GM21576 (cell line): Measurements from ENCODE around the gene PIK3IP1.

Experiments
- ATAC-seq: cut with Tn5 transposase; IDR thresholded peaks from one replicate; pipeline ENCODE4 v1.9.1; 2021; ENCODE audit warnings: mild to moderate bottlenecking, moderate library complexity; ENCODE audit not compliant: unreplicated experiment

Gene PIK3IP1

DNA sequence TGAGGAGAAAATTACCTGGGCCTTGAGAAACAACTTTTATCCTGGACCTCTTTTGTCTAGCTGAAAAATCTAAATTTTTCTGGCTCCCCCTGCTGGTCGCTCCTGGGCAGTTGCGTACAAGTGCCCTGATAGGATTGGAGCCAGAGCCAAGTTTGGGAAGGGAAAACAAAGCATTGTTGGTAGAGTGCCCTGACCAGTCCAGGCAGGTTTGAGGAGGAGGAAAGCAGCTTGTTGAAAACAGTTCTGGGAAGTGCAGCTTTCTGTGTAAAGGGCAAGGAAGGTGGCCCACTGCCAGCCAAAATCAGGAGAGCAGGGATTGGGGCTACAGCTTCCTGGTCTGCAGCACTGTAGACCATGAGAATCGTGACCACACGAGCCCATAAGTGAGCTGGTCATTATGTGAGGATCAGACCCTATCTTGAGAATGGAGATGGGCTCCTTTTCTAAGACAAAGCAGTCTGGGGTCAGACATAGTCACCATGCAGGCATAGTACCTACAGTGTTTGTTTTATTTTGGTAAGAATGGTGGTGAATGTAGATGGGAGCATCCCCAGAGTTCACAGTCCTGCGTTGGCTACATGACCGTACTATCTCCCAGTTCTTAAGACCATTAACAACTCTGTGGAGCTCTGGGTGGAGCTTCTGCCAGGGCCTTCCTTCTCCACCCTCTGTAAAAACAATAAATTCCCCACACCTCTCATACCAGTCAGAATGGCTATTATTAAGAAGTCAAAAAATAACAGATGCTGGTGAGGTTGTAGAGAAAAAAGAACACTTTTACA, 21.3 kb upstream of the PIK3IP1 start:
- ATAC-seq: no peak

DNA sequence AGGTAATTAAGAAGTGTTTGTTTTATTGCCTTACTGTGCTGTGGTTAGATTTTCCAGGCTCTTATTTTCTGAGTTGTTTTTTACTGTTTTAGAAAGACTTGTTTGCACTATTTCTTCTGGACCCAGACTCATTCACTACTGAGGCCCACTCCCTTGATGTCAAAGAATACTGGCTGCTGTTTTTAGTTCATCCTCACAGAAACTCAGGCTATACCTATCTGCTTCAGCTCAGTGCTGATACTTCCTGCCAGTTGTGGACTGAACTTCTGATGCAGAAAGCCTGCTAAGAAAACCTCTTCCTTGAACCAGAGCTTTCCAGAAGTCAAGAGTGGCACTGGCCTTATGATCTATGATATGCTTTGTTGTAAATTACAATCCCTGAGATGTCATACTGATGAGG, 15.9 kb upstream of the PIK3IP1 start:
- no peak for ATAC-seq

- ATAC-seq: no peak
Observed at GRCh38 chr22:31305194-31305593, 12.9 kb upstream of the PIK3IP1 start.

GRCh38 chr22:31302537-31302936, 10.2 kb upstream of the PIK3IP1 start:
- no peak for ATAC-seq

- no peak for ATAC-seq
Observed at GRCh38 chr22:31302006-31302405, 9.7 kb upstream of the PIK3IP1 start.

- ATAC-seq: no peak
Observed at GRCh38 chr22:31300896-31301295, 8.6 kb upstream of the PIK3IP1 start.

DNA sequence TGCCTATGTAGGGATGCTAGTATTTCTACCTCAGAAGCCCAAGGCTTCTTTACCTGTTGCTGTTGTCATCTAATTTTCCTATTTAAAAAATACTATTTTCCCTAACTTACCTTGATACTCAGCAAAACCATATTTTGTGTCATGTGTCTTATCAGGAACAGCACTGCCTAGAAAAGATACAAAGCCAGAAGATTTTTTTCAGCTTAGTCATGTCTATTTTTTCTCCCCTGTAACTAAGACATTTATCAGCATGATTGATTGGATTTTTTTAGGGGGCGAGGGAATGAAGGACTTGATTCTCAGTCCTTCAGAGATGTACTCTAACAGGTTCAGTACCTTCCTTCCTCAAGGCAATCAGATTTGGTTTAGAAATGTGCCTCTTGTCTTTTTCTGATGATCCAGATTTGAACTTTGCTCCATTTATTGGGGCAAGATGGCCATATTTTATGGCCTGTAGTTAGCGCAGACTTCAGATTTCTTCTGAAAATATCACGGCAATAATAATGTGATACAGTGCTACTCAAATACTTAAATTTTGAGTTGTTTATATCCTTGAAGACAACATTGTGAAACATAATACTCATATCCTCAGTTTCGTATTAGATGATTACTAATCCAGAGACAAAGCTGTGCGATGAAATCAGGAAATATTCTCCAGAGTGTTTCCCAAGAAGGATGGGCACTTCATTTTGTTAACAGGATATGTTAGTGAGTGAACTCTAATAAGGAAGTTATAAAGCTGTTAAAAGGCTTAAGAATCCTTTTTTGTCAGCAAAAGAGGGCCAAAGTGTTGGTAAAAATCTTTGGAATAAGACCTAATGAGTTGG, 3.8 kb upstream of the PIK3IP1 start:
- ATAC-seq: no peak

GRCh38 chr22:31295360-31295759, 3.1 kb upstream of the PIK3IP1 start:
- no peak for ATAC-seq

DNA sequence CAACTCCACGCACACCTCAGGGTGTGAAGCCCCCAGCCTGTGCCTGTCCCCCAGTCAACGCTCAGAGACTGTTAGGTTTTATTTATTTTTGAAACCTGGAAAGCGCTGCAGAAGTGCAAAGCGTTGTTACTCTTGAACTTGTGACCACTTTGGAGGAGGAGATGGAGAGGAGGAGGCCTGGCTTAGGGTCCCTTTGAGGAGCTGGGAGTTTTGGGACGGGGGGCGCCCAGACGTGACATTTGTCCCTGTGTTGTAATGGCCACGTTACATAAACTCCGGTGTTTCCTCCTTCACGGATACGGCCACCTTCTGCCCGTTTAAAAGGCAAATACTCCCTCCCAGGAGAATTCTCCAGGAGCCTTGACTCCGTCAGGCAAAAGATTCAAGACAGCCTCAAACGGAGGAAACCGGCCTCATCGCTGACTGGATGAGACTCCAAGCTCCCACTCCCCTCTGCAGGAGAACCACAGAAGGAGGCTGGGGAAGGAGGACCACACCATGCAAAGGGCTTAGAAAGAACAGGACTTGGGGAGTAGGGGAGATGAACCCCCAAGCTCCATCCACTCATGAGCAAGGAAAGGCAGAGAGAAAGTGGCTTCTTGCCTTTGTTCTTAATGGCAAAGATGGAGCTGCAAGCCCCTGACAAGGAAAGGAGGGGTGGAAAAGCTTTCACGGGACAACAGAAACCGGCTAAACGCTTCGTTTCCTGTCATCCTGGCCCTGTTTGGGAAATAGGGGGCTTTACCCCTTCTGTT, 630 bp downstream of the PIK3IP1 start:
- ATAC-seq: no peak

DNA sequence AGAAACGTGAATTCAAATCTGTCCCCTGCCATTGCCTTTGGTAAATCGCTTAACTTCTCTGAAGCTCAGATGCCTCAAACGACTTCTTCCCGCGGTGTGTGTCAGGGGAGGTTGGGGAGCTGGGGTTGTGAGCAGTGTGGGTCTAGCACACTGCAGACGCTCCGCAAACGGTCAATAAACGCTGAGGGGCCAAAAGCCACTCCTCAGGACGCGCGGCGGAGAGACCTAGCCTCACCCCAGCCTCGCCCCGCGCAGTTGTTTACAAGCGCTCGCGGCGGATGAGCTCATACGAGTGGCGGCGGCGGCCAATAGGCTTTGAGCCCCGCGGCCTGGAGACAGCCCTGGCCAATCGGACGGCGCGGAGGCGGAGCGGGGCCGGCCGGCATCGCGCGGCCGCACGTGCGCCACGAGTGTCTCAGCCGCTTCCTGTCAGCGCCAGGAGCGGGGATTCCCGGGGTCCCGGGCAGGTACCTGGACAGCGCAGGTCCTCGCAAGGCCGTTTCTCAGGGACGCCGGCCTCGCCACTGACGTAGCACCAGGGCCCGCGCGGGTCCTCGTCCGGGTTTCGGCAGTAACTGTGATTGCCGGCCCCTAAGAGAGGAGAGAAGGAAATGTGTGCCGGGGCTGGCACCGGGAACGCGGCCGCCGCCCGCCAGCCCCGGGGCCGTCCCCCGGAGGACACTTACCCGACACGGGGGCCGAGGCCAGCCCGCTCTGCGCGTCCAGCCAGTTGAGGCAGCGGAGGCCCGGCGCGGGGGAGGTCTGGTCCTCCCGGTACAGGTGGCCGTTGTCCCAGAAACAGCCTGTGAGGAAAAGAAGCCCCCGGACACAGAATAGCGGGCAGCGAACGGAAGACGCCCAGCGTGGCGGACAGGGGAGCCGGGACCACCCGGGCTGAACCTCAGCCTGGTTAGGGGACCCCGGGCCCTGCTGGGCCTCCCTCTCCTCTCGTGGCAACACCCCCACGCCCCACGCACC, 1.5 kb downstream of the PIK3IP1 start:
- ATAC-seq: peak; percentile 81

- no peak for ATAC-seq
Observed at GRCh38 chr22:31289344-31289743, 2.9 kb downstream of the PIK3IP1 start.

DNA sequence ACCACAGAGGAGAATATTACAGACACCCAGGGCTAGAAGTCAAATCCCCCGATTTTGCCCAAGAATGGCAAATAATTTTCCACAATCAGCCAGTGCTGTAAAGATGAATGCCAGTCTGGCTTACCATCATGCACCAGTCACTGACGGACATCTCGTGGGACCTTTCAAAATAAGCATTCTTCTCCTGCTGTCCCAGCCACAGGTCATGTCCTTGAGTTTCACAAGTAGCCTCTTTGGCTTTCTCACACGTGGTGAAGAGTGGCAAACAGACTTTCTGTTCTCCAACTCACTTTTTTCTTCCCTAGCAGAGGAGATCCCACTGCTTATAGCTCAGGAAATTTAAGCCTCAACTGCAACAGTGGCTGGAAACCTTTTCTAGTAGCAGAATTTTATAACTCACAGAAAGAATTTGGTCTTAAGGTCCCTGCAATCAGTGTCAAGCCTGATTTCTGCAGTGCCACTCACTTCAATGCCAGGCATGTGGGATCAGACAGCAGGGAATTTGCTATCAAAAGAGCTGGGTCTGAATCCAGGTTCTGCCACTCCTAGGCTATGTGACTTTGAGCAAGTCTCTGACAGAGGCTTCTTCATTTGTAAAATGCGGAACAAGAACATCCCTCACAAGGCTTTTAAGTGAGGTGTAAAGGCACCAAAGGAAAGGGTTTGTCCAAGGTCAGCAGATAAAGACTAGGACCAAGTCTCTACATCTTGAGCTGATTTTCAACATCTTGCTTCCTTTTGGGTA, 3.6 kb downstream of the PIK3IP1 start:
- ATAC-seq: no peak

DNA sequence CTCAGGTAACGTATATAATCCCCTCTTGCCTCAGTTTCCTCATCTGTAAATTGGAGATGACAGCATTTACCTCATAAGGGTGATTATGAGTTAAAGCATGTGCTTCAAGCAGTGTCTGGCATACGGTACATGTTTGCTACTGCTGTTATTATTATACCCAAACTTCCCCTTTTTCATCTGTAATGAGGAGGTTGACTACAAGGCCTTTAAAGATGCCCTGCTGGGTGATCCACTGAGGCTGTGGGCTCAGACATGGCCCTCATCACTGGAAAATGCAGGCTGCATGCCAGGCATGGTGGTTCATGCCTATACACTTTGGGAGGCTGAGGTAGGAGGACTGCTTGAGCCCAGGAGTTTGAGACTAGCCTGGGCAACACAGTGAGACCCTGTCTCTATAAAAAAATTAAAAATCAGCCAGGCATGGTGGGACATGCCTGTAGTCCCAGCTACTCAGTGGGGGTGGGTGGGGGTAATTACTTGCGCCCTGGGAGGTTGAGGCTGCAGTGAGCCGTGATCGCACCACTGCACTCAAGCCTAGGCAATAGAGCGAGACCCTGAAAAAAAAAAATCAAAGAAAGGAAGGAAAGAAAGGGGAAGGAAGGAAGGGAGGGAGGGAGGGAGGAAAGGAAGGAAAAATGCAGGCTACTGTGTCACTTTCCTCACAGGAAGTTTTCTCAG, 4.3 kb downstream of the PIK3IP1 start:
- no peak for ATAC-seq

DNA sequence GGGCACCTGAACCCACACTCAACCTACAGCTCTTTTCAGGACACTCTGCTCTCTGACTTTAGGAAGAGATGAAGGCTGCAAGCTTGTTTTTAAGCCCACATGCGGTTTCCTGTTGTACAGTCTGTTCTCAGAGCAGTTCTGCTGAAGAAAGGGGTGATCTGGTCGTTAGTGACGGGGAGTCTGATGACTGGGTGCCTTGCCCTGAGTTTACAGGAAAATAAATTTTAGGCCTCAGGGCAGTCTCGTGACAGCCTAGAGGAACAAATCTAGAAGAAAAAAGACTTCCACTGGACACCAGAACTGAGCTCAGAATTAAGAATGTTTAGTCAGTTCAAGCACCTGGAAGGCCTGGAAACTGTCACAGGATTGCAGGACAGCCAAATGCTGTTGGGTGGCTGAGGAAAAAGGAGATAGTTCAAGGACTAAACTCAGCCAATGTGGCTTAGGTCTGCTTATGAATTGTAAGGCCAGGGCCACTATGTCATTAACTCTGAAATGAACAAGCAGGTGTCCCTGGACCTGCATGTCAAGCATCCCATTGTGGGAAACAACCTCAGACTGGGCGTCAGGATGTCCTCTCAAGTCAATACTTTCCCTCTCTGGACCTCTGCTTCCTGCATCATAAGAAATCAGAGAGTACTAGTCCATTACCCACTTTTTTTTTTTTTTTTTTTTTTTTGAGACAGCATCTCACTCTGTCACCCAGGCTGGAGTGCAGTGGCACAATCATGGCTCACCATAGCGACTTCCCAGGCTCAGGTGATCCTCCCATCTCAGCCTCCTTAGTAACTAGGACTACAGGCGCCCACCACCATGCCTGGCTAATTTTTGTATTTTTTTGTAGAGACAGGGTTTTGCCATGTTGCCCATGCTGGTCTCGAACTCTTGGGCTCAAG, 5.7 kb downstream of the PIK3IP1 start:
- ATAC-seq: no peak

GRCh38 chr22:31284281-31285155, 7.8 kb downstream of the PIK3IP1 start:
- no peak for ATAC-seq

GRCh38 chr22:31282748-31283468, 9.4 kb downstream of the PIK3IP1 start:
- no peak for ATAC-seq
